HEK293 (cell line): ENCODE results near the gene AK8.
A peak's percentile ranks its signal among the peaks of the same experiment; 100 is the strongest.

ENCODE experiments used
- CTCF ChIA-PET: fragments of 350-600 bp; formaldehyde crosslinking; extraction: SDS; loops from one replicate; lab custom pipeline; 2021; ENCODE audit warnings: antibody characterized with exemption; lab: Yijun Ruan, JAX
- POLR2A ChIA-PET: fragments of 300-600 bp; formaldehyde crosslinking; extraction: SDS; loops from one replicate; lab custom pipeline; 2020; ENCODE audit warnings: antibody characterized with exemption, inconsistent platforms; lab: Yijun Ruan, JAX
- H3K27ac ChIP-seq: fragments of 200-500 bp; sonication (Bioruptor generic); 2 replicates; pipeline ENCODE4 v1.5.1; 2014; ENCODE audit warnings: low read depth, low read length, control low read depth, inconsistent platforms; ENCODE audit errors: extremely low read depth
- H3K36me3 ChIP-seq, 2 experiments: fragments of 200-500 bp in 1 of 2; sonication (Bioruptor generic) in 1 of 2; 1 replicate in 1 of 2; 2 replicates in 1 of 2; pipeline ENCODE4 v1.5.1; 2014 to 2017; ENCODE audit warnings: inconsistent platforms in 2 of 2, low read length in 2 of 2; ENCODE audit not compliant: control insufficient read depth in 2 of 2, insufficient read depth in 1 of 2
- H3K4me1 ChIP-seq: fragments of 200-500 bp; sonication (Bioruptor generic); 2 replicates; pipeline ENCODE4 v1.5.1; 2014; ENCODE audit warnings: mild to moderate bottlenecking, low read length, inconsistent platforms; ENCODE audit not compliant: control insufficient read depth, insufficient read depth
- H3K4me3 ChIP-seq: 2 replicates; pipeline ENCODE4 v1.5.1; 2011; ENCODE audit warnings: low read depth, mild to moderate bottlenecking, control low read depth, low read length, moderate library complexity
- H3K9me3 ChIP-seq: fragments of 200-500 bp; sonication (Bioruptor generic); 2 replicates; pipeline ENCODE4 v1.5.1; 2014; ENCODE audit warnings: low read depth, low read length, inconsistent platforms; ENCODE audit not compliant: control insufficient read depth, insufficient read depth
- EGR2 ChIP-seq: fragments of 450-650 bp; formaldehyde crosslinking; IDR thresholded peaks from 2 replicates; pipeline ENCODE4 v1.5.1; 2016; ENCODE audit warnings: low read depth, missing biosample characterization, missing genetic modification characterization
- GLIS1 ChIP-seq: fragments of 450-650 bp; formaldehyde crosslinking; IDR thresholded peaks from 2 replicates; pipeline ENCODE4 v1.5.1; 2016; ENCODE audit warnings: missing biosample characterization, missing genetic modification characterization
- KLF1 ChIP-seq: fragments of 450-650 bp; formaldehyde crosslinking; IDR thresholded peaks from 2 replicates; pipeline ENCODE4 v1.5.1; 2016; ENCODE audit warnings: missing biosample characterization, missing genetic modification characterization
- MZF1 ChIP-seq: fragments of 450-650 bp; formaldehyde crosslinking; IDR thresholded peaks from 2 replicates; pipeline ENCODE4 v1.5.1; 2017; ENCODE audit warnings: missing biosample characterization, missing genetic modification characterization, borderline replicate concordance
- OVOL3 ChIP-seq: fragments of 450-650 bp; formaldehyde crosslinking; IDR thresholded peaks from 2 replicates; pipeline ENCODE4 v1.5.1; 2016; ENCODE audit warnings: missing biosample characterization, missing genetic modification characterization
- TCF7L2 ChIP-seq: IDR thresholded peaks from 2 replicates; pipeline ENCODE4 v1.6.1; 2011; ENCODE audit warnings: low read depth, mild to moderate bottlenecking, inconsistent platforms, low read length, moderate library complexity, borderline replicate concordance
- ZFHX2 ChIP-seq: fragments of 450-650 bp; formaldehyde crosslinking; conservative IDR thresholded peaks from 2 replicates; pipeline ENCODE4 v1.5.1; 2016; ENCODE audit warnings: missing biosample characterization, missing genetic modification characterization
- ZIC2 ChIP-seq: fragments of 450-650 bp; formaldehyde crosslinking; IDR thresholded peaks from 2 replicates; pipeline ENCODE4 v1.5.1; 2016; ENCODE audit warnings: missing biosample characterization, missing genetic modification characterization
- ZNF174 ChIP-seq: fragments of 450-650 bp; formaldehyde crosslinking; IDR thresholded peaks from 2 replicates; pipeline ENCODE4 v1.5.0; 2017; ENCODE audit warnings: missing biosample characterization, mild to moderate bottlenecking, missing genetic modification characterization
- ZNF23 ChIP-seq: fragments of 450-650 bp; formaldehyde crosslinking; IDR thresholded peaks from 2 replicates; pipeline ENCODE4 v1.5.1; 2016; ENCODE audit warnings: missing biosample characterization, missing genetic modification characterization, borderline replicate concordance
- ZNF510 ChIP-seq: fragments of 450-650 bp; formaldehyde crosslinking; IDR thresholded peaks from 2 replicates; pipeline ENCODE4 v1.5.1; 2018; ENCODE audit warnings: mild to moderate bottlenecking, missing genetic modification characterization, missing biosample characterization; ENCODE audit not compliant: insufficient replicate concordance
- ZNF521 ChIP-seq: fragments of 450-650 bp; formaldehyde crosslinking; IDR thresholded peaks from 2 replicates; pipeline ENCODE4 v1.5.1; 2017; ENCODE audit warnings: missing biosample characterization, mild to moderate bottlenecking, missing genetic modification characterization
- ZNF555 ChIP-seq: fragments of 450-650 bp; formaldehyde crosslinking; conservative IDR thresholded peaks from 2 replicates; pipeline ENCODE4 v1.5.1; 2017; ENCODE audit warnings: missing biosample characterization, mild to moderate bottlenecking, missing genetic modification characterization, inconsistent platforms
- ZNF610 ChIP-seq: fragments of 450-650 bp; formaldehyde crosslinking; IDR thresholded peaks from 2 replicates; pipeline ENCODE4 v1.5.1; 2016; ENCODE audit warnings: missing biosample characterization, missing genetic modification characterization, borderline replicate concordance
- ZNF623 ChIP-seq: fragments of 450-650 bp; formaldehyde crosslinking; IDR thresholded peaks from 2 replicates; pipeline ENCODE4 v1.5.1; 2016; ENCODE audit warnings: missing biosample characterization, missing genetic modification characterization
- ZNF624 ChIP-seq: fragments of 450-650 bp; formaldehyde crosslinking; IDR thresholded peaks from 2 replicates; pipeline ENCODE4 v1.5.1; 2017; ENCODE audit warnings: missing biosample characterization, missing genetic modification characterization
- ZNF791 ChIP-seq: fragments of 450-650 bp; formaldehyde crosslinking; IDR thresholded peaks from 2 replicates; pipeline ENCODE4 v1.5.1; 2016; ENCODE audit warnings: missing biosample characterization, missing genetic modification characterization
- TF ChIP-seq, protein P1 (sequence below): fragments of 450-650 bp; formaldehyde crosslinking; IDR thresholded peaks from 2 replicates; pipeline ENCODE4 v1.5.1; 2016; ENCODE audit warnings: missing biosample characterization, missing genetic modification characterization
- TF ChIP-seq, protein P2 (sequence below): fragments of 450-650 bp; formaldehyde crosslinking; IDR thresholded peaks from 2 replicates; pipeline ENCODE4 v1.5.1; 2016; ENCODE audit warnings: missing biosample characterization, missing genetic modification characterization
- TF ChIP-seq, protein P3 (sequence below): fragments of 450-650 bp; formaldehyde crosslinking; IDR thresholded peaks from 2 replicates; pipeline ENCODE4 v1.5.1; 2016; ENCODE audit warnings: missing biosample characterization, missing genetic modification characterization
- TF ChIP-seq, protein P4 (sequence below): IDR thresholded peaks from 2 replicates; pipeline ENCODE4 v1.6.1; 2011; ENCODE audit warnings: mild to moderate bottlenecking, low read depth, low read length, borderline replicate concordance
- TF ChIP-seq, protein P5 (sequence below): fragments of 450-650 bp; formaldehyde crosslinking; IDR thresholded peaks from 2 replicates; pipeline ENCODE4 v1.5.1; 2016; ENCODE audit warnings: missing biosample characterization, missing genetic modification characterization
- TF ChIP-seq, protein P6 (sequence below): fragments of 450-650 bp; formaldehyde crosslinking; IDR thresholded peaks from 2 replicates; pipeline ENCODE4 v1.5.1; 2017; ENCODE audit warnings: missing biosample characterization, missing genetic modification characterization

Gene AK8

DNA sequence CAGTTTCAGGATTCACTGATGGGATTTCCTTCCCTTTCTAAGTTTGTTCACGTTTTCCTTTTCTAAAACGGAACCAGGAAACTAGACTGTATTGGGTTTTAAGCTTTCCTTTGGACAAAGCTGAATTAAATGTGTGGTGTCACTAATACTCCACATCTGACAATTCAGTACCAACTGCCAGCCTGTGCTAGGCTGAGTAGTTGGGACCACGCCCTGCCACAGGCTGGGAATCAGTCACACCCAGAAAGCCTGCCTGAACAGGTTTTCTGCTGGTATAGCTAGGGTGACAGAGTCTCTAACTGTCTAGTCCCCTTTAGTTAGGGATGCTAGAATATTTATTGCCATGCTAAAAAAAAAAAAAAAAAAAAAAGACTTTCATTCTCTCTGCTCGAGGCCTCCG lies 16.3 kb upstream of the AK8 start:
- H3K9me3 ChIP-seq, result no peaks in the 10 kb centered on the region
- TF ChIP-seq ZNF174 (tag by site-specific recombination), result no peak
- TF ChIP-seq TCF7L2, result no peak
- peak; percentile 62 for TF ChIP-seq KLF1 (tag by site-specific recombination)
- no peak for TF ChIP-seq ZNF555 (tag by site-specific recombination)
- no peak for TF ChIP-seq ZNF791 (tag by site-specific recombination)
- no peak for TF ChIP-seq ZNF23
- TF ChIP-seq, all 188 proteins: peak for 1
- POLR2A ChIA-PET, result interaction anchor here (0.7 kb wide), 1 partner anchor 30 kb away, joined by 5 read pairs; no protein-coding TSS in a partner anchor
- H3K27ac ChIP-seq, result no peak overlapping the region
- H3K4me1 ChIP-seq, result no peaks in the 10 kb centered on the region
- no peak overlapping the region for H3K4me3 ChIP-seq
- peaks cover 10 to 78% of the 10 kb centered on the region in 2 experiments for H3K36me3 ChIP-seq
- CTCF ChIA-PET, result interaction anchor here (0.8 to 2.8 kb wide), 5 partner anchors 8 to 154 kb away, joined by 3 to 27 read pairs (median 4); no protein-coding TSS in a partner anchor

DNA sequence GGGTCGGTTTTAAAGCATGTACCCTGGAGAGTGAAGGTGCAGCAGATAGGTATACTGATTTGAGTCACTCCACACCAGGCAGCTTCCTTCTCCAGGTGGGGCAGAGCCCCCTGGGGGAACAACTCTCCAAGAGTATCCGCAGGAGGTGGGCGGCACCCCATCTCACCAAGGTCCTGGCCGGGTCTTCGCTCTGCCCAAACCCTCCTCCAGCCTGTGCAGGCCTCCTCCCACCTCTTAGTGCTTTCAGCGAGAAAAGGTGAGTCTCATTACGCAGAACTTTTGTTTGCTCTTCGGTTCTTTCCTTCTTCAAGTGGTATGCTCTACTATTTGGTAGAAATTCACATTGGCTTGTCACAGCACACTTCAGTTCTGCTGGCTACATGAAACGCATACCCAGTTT lies 14.3 kb upstream of the AK8 start:
- no peaks in the 10 kb centered on the region for H3K9me3 ChIP-seq
- peaks cover 2 to 58% of the 10 kb centered on the region in 2 experiments; a peak in 2 of 3 replicates for H3K36me3 ChIP-seq
- POLR2A ChIA-PET, result no interaction called here
- H3K4me3 ChIP-seq, result no peak overlapping the region
- peak; percentile 55; the same call in 1 of the 2 replicates for TF ChIP-seq EGR2
- TF ChIP-seq ZFHX2 (tag by site-specific recombination), result peak; percentile 24; the same call in 1 of the 2 replicates
- no peak for TF ChIP-seq ZNF510 (tag by site-specific recombination)
- peak; percentile 56; the same call in 1 of the 2 replicates for TF ChIP-seq GLIS1 (tag by site-specific recombination)
- TF ChIP-seq ZIC2 (tag by site-specific recombination), result peak; percentile 40
- no peak for TF ChIP-seq KLF1 (tag by site-specific recombination)
- no peak for TF ChIP-seq MZF1 (tag by site-specific recombination)
- no peak for TF ChIP-seq ZNF623 (tag by site-specific recombination)
- TF ChIP-seq, protein P1, sequence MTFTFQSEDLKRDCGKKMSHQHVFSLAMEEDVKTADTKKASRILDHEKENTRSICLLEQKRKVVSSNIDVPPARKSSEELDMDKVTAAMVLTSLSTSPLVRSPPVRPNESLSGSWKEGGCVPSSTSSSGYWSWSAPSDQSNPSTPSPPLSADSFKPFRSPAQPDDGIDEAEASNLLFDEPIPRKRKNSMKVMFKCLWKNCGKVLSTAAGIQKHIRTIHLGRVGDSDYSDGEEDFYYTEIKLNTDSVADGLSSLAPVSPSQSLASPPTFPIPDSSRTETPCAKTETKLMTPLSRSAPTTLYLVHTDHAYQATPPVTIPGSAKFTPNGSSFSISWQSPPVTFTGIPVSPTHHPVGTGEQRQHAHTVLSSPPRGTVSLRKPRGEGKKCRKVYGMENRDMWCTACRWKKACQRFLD, result no peak
- TF ChIP-seq, all 188 proteins: peak for 4
- CTCF ChIA-PET, result interaction anchor here (2.8 kb wide), 1 partner anchor 10 kb away, joined by 27 read pairs; no protein-coding TSS in a partner anchor
- H3K27ac ChIP-seq, result no peak overlapping the region
- H3K4me1 ChIP-seq, result no peaks in the 10 kb centered on the region

DNA sequence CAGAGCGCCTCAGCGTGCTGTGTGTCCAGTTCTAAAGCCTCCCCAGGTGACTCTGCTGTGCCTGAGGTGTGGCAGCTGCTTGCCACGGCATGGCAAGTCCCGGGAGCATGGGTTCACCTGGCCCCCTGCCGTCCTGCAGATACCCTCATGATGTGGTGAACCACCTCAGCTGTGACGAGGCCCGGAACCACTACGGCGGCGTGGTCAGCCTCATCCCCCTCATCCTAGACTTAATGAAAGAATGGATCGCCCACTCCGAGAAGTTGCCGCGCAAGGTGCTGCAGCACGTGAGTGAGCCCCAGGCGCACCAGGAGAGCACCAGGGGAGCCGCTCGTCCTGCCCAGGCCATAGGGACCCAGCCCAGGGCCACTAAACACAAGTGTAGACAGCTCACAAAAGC lies 10.1 kb upstream of the AK8 start:
- CTCF ChIA-PET, result interaction anchor here (2.3 kb wide), 1 partner anchor 14 kb away, joined by 9 read pairs; no protein-coding TSS in a partner anchor
- Histone ChIP-seq H3K36me3 (peaks cover 0 to 17% of the 10 kb centered on the region in 2 experiments; a peak in 1 of 3 replicates), H3K9me3 (no peaks in the 10 kb centered on the region), H3K27ac (no peak overlapping the region), H3K4me1 (no peaks in the 10 kb centered on the region), H3K4me3 (no peak overlapping the region)
- POLR2A ChIA-PET, result no interaction called here
- TF ChIP-seq ZNF610 (no peak), ZNF521 (tag by site-specific recombination) (no peak), OVOL3 (no peak), ZNF624 (tag by site-specific recombination) (no peak)
- TF ChIP-seq, protein P2, sequence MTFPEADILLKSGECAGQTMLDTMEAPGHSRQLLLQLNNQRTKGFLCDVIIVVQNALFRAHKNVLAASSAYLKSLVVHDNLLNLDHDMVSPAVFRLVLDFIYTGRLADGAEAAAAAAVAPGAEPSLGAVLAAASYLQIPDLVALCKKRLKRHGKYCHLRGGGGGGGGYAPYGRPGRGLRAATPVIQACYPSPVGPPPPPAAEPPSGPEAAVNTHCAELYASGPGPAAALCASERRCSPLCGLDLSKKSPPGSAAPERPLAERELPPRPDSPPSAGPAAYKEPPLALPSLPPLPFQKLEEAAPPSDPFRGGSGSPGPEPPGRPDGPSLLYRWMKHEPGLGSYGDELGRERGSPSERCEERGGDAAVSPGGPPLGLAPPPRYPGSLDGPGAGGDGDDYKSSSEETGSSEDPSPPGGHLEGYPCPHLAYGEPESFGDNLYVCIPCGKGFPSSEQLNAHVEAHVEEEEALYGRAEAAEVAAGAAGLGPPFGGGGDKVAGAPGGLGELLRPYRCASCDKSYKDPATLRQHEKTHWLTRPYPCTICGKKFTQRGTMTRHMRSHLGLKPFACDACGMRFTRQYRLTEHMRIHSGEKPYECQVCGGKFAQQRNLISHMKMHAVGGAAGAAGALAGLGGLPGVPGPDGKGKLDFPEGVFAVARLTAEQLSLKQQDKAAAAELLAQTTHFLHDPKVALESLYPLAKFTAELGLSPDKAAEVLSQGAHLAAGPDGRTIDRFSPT (tag by site-specific recombination), result no peak
- TF ChIP-seq, protein P3, sequence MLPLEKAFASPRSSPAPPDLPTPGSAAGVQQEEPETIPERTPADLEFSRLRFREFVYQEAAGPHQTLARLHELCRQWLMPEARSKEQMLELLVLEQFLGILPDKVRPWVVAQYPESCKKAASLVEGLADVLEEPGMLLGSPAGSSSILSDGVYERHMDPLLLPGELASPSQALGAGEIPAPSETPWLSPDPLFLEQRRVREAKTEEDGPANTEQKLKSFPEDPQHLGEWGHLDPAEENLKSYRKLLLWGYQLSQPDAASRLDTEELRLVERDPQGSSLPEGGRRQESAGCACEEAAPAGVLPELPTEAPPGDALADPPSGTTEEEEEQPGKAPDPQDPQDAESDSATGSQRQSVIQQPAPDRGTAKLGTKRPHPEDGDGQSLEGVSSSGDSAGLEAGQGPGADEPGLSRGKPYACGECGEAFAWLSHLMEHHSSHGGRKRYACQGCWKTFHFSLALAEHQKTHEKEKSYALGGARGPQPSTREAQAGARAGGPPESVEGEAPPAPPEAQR, result no peak
- TF ChIP-seq, protein P4, sequence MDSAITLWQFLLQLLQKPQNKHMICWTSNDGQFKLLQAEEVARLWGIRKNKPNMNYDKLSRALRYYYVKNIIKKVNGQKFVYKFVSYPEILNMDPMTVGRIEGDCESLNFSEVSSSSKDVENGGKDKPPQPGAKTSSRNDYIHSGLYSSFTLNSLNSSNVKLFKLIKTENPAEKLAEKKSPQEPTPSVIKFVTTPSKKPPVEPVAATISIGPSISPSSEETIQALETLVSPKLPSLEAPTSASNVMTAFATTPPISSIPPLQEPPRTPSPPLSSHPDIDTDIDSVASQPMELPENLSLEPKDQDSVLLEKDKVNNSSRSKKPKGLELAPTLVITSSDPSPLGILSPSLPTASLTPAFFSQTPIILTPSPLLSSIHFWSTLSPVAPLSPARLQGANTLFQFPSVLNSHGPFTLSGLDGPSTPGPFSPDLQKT, result no peak
- TF ChIP-seq, protein P5, sequence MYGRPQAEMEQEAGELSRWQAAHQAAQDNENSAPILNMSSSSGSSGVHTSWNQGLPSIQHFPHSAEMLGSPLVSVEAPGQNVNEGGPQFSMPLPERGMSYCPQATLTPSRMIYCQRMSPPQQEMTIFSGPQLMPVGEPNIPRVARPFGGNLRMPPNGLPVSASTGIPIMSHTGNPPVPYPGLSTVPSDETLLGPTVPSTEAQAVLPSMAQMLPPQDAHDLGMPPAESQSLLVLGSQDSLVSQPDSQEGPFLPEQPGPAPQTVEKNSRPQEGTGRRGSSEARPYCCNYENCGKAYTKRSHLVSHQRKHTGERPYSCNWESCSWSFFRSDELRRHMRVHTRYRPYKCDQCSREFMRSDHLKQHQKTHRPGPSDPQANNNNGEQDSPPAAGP (tag by site-specific recombination), result no peak
- TF ChIP-seq, protein P6, sequence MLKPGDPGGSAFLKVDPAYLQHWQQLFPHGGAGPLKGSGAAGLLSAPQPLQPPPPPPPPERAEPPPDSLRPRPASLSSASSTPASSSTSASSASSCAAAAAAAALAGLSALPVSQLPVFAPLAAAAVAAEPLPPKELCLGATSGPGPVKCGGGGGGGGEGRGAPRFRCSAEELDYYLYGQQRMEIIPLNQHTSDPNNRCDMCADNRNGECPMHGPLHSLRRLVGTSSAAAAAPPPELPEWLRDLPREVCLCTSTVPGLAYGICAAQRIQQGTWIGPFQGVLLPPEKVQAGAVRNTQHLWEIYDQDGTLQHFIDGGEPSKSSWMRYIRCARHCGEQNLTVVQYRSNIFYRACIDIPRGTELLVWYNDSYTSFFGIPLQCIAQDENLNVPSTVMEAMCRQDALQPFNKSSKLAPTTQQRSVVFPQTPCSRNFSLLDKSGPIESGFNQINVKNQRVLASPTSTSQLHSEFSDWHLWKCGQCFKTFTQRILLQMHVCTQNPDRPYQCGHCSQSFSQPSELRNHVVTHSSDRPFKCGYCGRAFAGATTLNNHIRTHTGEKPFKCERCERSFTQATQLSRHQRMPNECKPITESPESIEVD (tag by site-specific recombination), result no peak
